Loucy (cell line): Measurements from ENCODE around the gene SUSD3.

Source experiments
- CTCF ChIP-seq: fragments of 200-600 bp; sonication (generic); conservative IDR thresholded peaks from 2 replicates; pipeline ENCODE4 v1.5.1; 2014; ENCODE audit warnings: mild to moderate bottlenecking, antibody characterized with exemption, low read length
- EZH2phosphoT487 ChIP-seq: fragments of 200-600 bp; IDR thresholded peaks from 2 replicates; pipeline ENCODE4 v1.6.1; 2018; ENCODE audit warnings: antibody characterized with exemption, mild to moderate bottlenecking, moderate library complexity, borderline replicate concordance

- TF ChIP-seq CTCF, result no peak
- no peak for TF ChIP-seq EZH2phosphoT487
Measured at GRCh38 chr9:93041108-93041802, 17.2 kb upstream of the SUSD3 start.
